AG10803 (cell line): ENCODE measurements around the gene CLIC1.

Experiments used
- DNase-seq: peaks from one replicate; pipeline ENCODE4 v3.0.0; 2010; ENCODE audit warnings: low read depth
- H3K4me3 ChIP-seq: 2 replicates; pipeline ENCODE4 v1.5.1; 2011; ENCODE audit warnings: mild to moderate bottlenecking, low read length, control low read depth
- TF ChIP-seq, protein P1 (sequence below): conservative IDR thresholded peaks from 2 replicates; pipeline ENCODE4 v1.5.1; 2011; ENCODE audit warnings: mild to moderate bottlenecking, low read length, control low read depth, inconsistent platforms

CLIC1 gene

DNA sequence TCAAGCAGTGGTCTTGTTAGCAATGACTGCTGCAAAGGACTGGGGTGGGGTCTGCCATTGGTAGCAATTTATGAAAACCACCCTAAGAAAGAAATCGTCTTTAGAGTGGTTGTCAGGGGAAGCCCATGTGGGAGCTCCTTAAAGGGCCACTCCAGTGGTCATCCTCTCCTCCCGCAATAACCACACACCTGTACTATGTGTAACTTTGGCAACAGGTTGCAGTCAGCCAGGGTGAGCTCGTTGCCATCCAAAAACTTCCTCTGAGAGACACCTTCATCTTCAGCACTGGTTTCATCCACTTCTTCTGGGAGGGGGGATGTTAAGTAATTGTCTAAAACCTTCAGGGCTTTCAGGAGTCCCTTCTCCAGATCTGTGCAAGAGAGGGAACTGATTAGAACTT lies 4.3 kb downstream of the CLIC1 start:
- H3K4me3 ChIP-seq = no peak overlapping the region
- TF ChIP-seq, protein P1, sequence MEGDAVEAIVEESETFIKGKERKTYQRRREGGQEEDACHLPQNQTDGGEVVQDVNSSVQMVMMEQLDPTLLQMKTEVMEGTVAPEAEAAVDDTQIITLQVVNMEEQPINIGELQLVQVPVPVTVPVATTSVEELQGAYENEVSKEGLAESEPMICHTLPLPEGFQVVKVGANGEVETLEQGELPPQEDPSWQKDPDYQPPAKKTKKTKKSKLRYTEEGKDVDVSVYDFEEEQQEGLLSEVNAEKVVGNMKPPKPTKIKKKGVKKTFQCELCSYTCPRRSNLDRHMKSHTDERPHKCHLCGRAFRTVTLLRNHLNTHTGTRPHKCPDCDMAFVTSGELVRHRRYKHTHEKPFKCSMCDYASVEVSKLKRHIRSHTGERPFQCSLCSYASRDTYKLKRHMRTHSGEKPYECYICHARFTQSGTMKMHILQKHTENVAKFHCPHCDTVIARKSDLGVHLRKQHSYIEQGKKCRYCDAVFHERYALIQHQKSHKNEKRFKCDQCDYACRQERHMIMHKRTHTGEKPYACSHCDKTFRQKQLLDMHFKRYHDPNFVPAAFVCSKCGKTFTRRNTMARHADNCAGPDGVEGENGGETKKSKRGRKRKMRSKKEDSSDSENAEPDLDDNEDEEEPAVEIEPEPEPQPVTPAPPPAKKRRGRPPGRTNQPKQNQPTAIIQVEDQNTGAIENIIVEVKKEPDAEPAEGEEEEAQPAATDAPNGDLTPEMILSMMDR = no peak
- DNase-seq = no peak

DNA sequence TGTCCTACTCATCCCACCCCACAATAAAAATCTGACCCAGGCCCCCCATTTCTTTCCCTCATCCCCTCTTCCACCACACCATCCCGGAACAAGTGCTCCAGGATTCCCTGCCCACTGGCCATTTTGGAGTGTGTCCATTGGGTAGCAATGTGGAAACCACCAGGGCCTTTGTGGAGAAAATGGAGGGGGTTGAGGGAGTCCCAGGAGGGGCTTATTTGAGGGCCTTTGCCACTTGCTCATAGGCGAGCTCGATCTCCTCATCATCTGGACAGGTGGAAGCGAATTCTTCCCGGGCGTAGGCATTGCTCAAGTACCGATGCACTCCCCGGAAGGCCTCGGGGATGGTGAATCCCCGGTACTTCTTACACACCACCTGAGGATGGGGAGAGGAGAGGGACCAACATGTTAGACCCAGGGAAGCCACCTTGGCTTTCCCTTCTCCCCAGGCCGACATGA lies 5.7 kb downstream of the CLIC1 start:
- peak overlapping the region; percentile 92 for H3K4me3 ChIP-seq
- TF ChIP-seq, protein P1 = no peak
- DNase-seq = no peak

- peak overlapping the region; percentile 92 for H3K4me3 ChIP-seq
- peak; percentile 89 for DNase-seq
- TF ChIP-seq, protein P1 = no peak
These were observed 6.2 kb downstream of the CLIC1 start for GRCh38 chr6:31729979-31730630.

DNA sequence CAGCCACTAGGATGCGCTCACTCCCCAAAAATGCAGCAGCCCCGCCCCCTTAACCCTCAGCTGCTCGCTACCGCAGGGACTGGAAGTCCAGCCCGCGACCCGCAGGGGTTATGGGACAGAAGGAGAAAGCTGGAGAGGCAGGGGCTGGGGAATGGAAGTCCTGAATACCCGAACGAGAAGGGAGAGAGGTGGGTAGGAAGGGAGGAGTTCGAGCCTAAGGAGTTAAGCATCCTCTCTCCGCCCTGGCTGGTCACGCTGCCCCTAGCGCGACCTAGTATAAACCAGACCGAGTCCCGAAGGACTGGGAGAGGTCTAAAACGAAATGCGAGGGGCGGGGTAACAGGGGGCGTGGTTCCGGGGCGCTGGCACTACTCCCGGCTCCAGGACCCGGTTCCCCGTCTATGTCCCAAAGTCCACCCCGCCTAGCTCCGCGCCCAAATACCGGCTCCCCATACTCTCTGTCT lies 6.8 kb downstream of the CLIC1 start:
- TF ChIP-seq, protein P1 = no peak
- peak overlapping the region; percentile 92 for H3K4me3 ChIP-seq
- peak; percentile 88 for DNase-seq

GRCh38 chr6:31728767-31729514 lies 7.4 kb downstream of the CLIC1 start, which contains the start of gene DDAH2:
Gene DDAH2, minus strand, starts transcription at chr6:31729299. Its CDS starts 138 bp downstream, at chr6:31729161.
- DNase-seq = no peak
- TF ChIP-seq, protein P1 = peak; percentile 56
- peak within 1 kb of the TSS; percentile 92 for H3K4me3 ChIP-seq

GRCh38 chr6:31727717-31728671 lies 8.3 kb downstream of the CLIC1 start:
- TF ChIP-seq, protein P1 = no peak
- peak overlapping the region; percentile 92 for H3K4me3 ChIP-seq
- DNase-seq = no peak
